WTC11 (cell line): ENCODE results near the gene EPO. TPM values are rescaled to one million over a fixed set of nuclear protein-coding genes. Genes with fewer than 3 reads are reported as not detected.

ENCODE experiments used
- ATAC-seq: fragments of 200-7000 bp; cut with Tn5 transposase; 2 replicates; pipeline ENCODE4 v1.10.0; 2021; ENCODE audit warnings: mild to moderate bottlenecking, moderate library complexity
- CTCF ChIA-PET: fragments of 300-600 bp; sonication (Branson Sonifier 250); formaldehyde crosslinking; loops from one replicate; lab custom pipeline; 2021; ENCODE audit warnings: antibody characterized with exemption; lab: Charles Lee
- POLR2A ChIA-PET: fragments of 350-600 bp; sonication (Branson Sonifier 250); formaldehyde crosslinking; loops from one replicate; lab custom pipeline; 2021; ENCODE audit warnings: antibody characterized with exemption; lab: Charles Lee
- DNase-seq: peaks from one replicate; pipeline ENCODE4 v3.0.0; 2021; ENCODE audit warnings: low spot score
- H3K27ac Mint-ChIP-seq: 2 replicates; pipeline ENCODE4 v1.8.0; 2021; ENCODE audit warnings: mixed read lengths
- H3K27me3 Mint-ChIP-seq: 2 replicates; pipeline ENCODE4 v1.8.0; 2021; ENCODE audit warnings: low read depth, mild to moderate bottlenecking, moderate library complexity, mixed read lengths
- H3K36me3 Mint-ChIP-seq: 2 replicates; pipeline ENCODE4 v1.8.0; 2021; ENCODE audit warnings: mixed read lengths
- H3K4me1 Mint-ChIP-seq: 2 replicates; pipeline ENCODE4 v1.8.0; 2022; ENCODE audit warnings: mixed read lengths
- H3K4me3 Mint-ChIP-seq: 2 replicates; pipeline ENCODE4 v1.8.0; 2021; ENCODE audit warnings: mild to moderate bottlenecking, moderate library complexity, mixed read lengths
- H3K9me3 Mint-ChIP-seq: 2 replicates; pipeline ENCODE4 v1.8.0; 2021; ENCODE audit warnings: mixed read lengths
- CREB1 ChIP-seq: sonication (generic); formaldehyde crosslinking; IDR thresholded peaks from 2 replicates; pipeline ENCODE4 v1.8.0; 2023; ENCODE audit warnings: mild to moderate bottlenecking, missing genetic modification reagents
- CREM ChIP-seq: sonication (generic); formaldehyde crosslinking; IDR thresholded peaks from 2 replicates; pipeline ENCODE4 v1.8.1; 2022; ENCODE audit warnings: mild to moderate bottlenecking, missing genetic modification reagents, moderate library complexity
- ELF4 ChIP-seq: sonication (generic); formaldehyde crosslinking; IDR thresholded peaks from 2 replicates; pipeline ENCODE4 v1.8.1; 2022; ENCODE audit warnings: low read depth, mild to moderate bottlenecking, moderate library complexity, missing genetic modification reagents
- FOXK1 ChIP-seq: sonication (generic); formaldehyde crosslinking; IDR thresholded peaks from 2 replicates; pipeline ENCODE4 v1.8.0; 2022; ENCODE audit warnings: mild to moderate bottlenecking, moderate library complexity, missing genetic modification reagents
- HMGA2 ChIP-seq: fragments of 250-450 bp; sonication (Bioruptor Pico); IDR thresholded peaks from 2 replicates; pipeline ENCODE4 v1.4.0; 2021; ENCODE audit warnings: mild to moderate bottlenecking, moderate library complexity
- JUN ChIP-seq: sonication (generic); formaldehyde crosslinking; IDR thresholded peaks from 2 replicates; pipeline ENCODE4 v1.8.0; 2023; ENCODE audit warnings: mild to moderate bottlenecking, missing genetic modification reagents
- KAT7 ChIP-seq: sonication (generic); formaldehyde crosslinking; IDR thresholded peaks from 2 replicates; pipeline ENCODE4 v1.8.1; 2023; ENCODE audit warnings: missing genetic modification reagents, mild to moderate bottlenecking, borderline replicate concordance
- NR2C2 ChIP-seq: sonication (generic); formaldehyde crosslinking; IDR thresholded peaks from 2 replicates; pipeline ENCODE4 v1.8.0; 2022; ENCODE audit warnings: mild to moderate bottlenecking, missing genetic modification reagents
- OVOL2 ChIP-seq: fragments of 250-450 bp; sonication (Bioruptor Pico); IDR thresholded peaks from 2 replicates; pipeline ENCODE4 v1.9.0; 2021; ENCODE audit warnings: mild to moderate bottlenecking, borderline replicate concordance
- SP1 ChIP-seq: sonication (generic); formaldehyde crosslinking; conservative IDR thresholded peaks from 2 replicates; pipeline ENCODE4 v1.8.1; 2022; ENCODE audit warnings: missing genetic modification reagents
- TCF7 ChIP-seq: sonication (generic); formaldehyde crosslinking; IDR thresholded peaks from 2 replicates; pipeline ENCODE4 v1.8.0; 2022; ENCODE audit warnings: mild to moderate bottlenecking, low read depth, missing genetic modification reagents, moderate library complexity
- TP53 ChIP-seq: sonication (generic); formaldehyde crosslinking; IDR thresholded peaks from 2 replicates; pipeline ENCODE4 v1.8.1; 2023; ENCODE audit warnings: mild to moderate bottlenecking, missing genetic modification reagents
- ZNF121 ChIP-seq: sonication (generic); formaldehyde crosslinking; IDR thresholded peaks from 2 replicates; pipeline ENCODE4 v1.8.0; 2023; ENCODE audit warnings: missing genetic modification reagents
- ZNF263 ChIP-seq: sonication (generic); formaldehyde crosslinking; IDR thresholded peaks from 2 replicates; pipeline ENCODE4 v1.8.1; 2022; ENCODE audit warnings: low read depth, mild to moderate bottlenecking, moderate library complexity, missing genetic modification reagents
- ZNF317 ChIP-seq: sonication (generic); formaldehyde crosslinking; IDR thresholded peaks from 2 replicates; pipeline ENCODE4 v1.8.1; 2023; ENCODE audit warnings: low read depth, mild to moderate bottlenecking, moderate library complexity, missing genetic modification reagents, borderline replicate concordance
- ZNF416 ChIP-seq: fragments of 250-450 bp; sonication (Bioruptor Pico); IDR thresholded peaks from 2 replicates; pipeline ENCODE4 v1.9.0; 2021; ENCODE audit warnings: mild to moderate bottlenecking, inconsistent platforms
- ZNF423 ChIP-seq: fragments of 250-450 bp; sonication (Bioruptor Pico); IDR thresholded peaks from 2 replicates; pipeline ENCODE4 v2.1.2; 2022; ENCODE audit warnings: mild to moderate bottlenecking, moderate library complexity
- ZNF671 ChIP-seq: fragments of 250-450 bp; sonication (Bioruptor Pico); IDR thresholded peaks from 2 replicates; pipeline ENCODE4 v1.8.0; 2021; ENCODE audit warnings: mild to moderate bottlenecking
- total RNA-seq: library from RNA; stranded (reverse); gene quantifications from 3 replicates; pipeline ENCODE4 v1.2.3, GENCODE V29; 2021
- TF ChIP-seq, protein P1 (sequence below): fragments of 250-450 bp; sonication (Bioruptor Pico); IDR thresholded peaks from 2 replicates; pipeline ENCODE4 v1.9.0; 2021; ENCODE audit warnings: mild to moderate bottlenecking
- TF ChIP-seq, protein P2 (sequence below): sonication (generic); formaldehyde crosslinking; IDR thresholded peaks from 2 replicates; pipeline ENCODE4 v1.8.1; 2022; ENCODE audit warnings: mild to moderate bottlenecking, missing genetic modification reagents, moderate library complexity, borderline replicate concordance
- TF ChIP-seq, protein P3 (sequence below): sonication (generic); formaldehyde crosslinking; IDR thresholded peaks from 2 replicates; pipeline ENCODE4 v1.8.0; 2022; ENCODE audit warnings: mild to moderate bottlenecking, missing genetic modification reagents
- TF ChIP-seq, protein P4 (sequence below): sonication (generic); formaldehyde crosslinking; IDR thresholded peaks from 2 replicates; pipeline ENCODE4 v1.8.1; 2023; ENCODE audit warnings: mild to moderate bottlenecking, moderate library complexity, missing genetic modification reagents
- TF ChIP-seq, protein P5 (sequence below): sonication (generic); formaldehyde crosslinking; IDR thresholded peaks from 2 replicates; pipeline ENCODE4 v1.8.1; 2023; ENCODE audit warnings: mild to moderate bottlenecking, missing genetic modification reagents
- TF ChIP-seq, protein P6 (sequence below): sonication (generic); formaldehyde crosslinking; IDR thresholded peaks from 2 replicates; pipeline ENCODE4 v1.8.0; 2023; ENCODE audit warnings: missing genetic modification reagents, mild to moderate bottlenecking, borderline replicate concordance
- TF ChIP-seq, protein P7 (sequence below): sonication (generic); formaldehyde crosslinking; IDR thresholded peaks from 2 replicates; pipeline ENCODE4 v1.8.0; 2023; ENCODE audit warnings: missing genetic modification reagents

EPO gene
- total RNA-seq, 1 experiment from 2014 or later = 0.63 TPM

DNA sequence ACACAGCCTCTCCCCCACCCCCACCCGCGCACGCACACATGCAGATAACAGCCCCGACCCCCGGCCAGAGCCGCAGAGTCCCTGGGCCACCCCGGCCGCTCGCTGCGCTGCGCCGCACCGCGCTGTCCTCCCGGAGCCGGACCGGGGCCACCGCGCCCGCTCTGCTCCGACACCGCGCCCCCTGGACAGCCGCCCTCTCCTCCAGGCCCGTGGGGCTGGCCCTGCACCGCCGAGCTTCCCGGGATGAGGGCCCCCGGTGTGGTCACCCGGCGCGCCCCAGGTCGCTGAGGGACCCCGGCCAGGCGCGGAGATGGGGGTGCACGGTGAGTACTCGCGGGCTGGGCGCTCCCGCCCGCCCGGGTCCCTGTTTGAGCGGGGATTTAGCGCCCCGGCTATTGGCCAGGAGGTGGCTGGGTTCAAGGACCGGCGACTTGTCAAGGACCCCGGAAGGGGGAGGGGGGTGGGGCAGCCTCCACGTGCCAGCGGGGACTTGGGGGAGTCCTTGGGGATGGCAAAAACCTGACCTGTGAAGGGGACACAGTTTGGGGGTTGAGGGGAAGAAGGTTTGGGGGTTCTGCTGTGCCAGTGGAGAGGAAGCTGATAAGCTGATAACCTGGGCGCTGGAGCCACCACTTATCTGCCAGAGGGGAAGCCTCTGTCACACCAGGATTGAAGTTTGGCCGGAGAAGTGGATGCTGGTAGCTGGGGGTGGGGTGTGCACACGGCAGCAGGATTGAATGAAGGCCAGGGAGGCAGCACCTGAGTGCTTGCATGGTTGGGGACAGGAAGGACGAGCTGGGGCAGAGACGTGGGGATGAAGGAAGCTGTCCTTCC lies 620 bp downstream of the EPO start:
- H3K27me3 Mint-ChIP-seq = peaks cover 63% of the 10 kb centered on the region
- POLR2A ChIA-PET = interaction anchor here (0.5 to 1.3 kb wide), 6 partner anchors 12 to 132 kb away, joined by 3 to 5 read pairs (median 4); partner anchors contain the start of genes EPHB4, POP7 and SLC12A9
- ATAC-seq (peak; percentile 33), DNase-seq (peak; percentile 23)
- H3K27ac Mint-ChIP-seq = no peak overlapping the region
- H3K36me3 Mint-ChIP-seq = peaks cover 8% of the 10 kb centered on the region; the same call in 1 of the 2 replicates
- CTCF ChIA-PET = interaction anchor here (0.5 to 3.5 kb wide), 14 partner anchors 9 to 161 kb away, joined by 3 to 43 read pairs (median 4); partner anchors contain the start of genes POP7, SLC12A9 and TFR2
- peaks cover 7% of the 10 kb centered on the region for H3K4me1 Mint-ChIP-seq
- peaks cover 16% of the 10 kb centered on the region for H3K9me3 Mint-ChIP-seq
- peak overlapping the region; percentile 65 for H3K4me3 Mint-ChIP-seq
- TF ChIP-seq ELF4 (CRISPR knock-in tag) (no peak), KAT7 (CRISPR knock-in tag) (no peak), NR2C2 (no peak), CREM (CRISPR knock-in tag) (no peak), ZNF423 (peak; percentile 42; the same call in 1 of the 2 replicates), JUN (CRISPR knock-in tag) (no peak), TCF7 (CRISPR knock-in tag) (no peak), HMGA2 (CRISPR knock-in tag) (no peak), SP1 (CRISPR knock-in tag) (no peak), ZNF671 (CRISPR knock-in tag) (no peak), FOXK1 (CRISPR knock-in tag) (no peak)
- TF ChIP-seq, protein P1, sequence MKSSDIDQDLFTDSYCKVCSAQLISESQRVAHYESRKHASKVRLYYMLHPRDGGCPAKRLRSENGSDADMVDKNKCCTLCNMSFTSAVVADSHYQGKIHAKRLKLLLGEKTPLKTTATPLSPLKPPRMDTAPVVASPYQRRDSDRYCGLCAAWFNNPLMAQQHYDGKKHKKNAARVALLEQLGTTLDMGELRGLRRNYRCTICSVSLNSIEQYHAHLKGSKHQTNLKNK (CRISPR knock-in tag) = no peak
- TF ChIP-seq, protein P2, sequence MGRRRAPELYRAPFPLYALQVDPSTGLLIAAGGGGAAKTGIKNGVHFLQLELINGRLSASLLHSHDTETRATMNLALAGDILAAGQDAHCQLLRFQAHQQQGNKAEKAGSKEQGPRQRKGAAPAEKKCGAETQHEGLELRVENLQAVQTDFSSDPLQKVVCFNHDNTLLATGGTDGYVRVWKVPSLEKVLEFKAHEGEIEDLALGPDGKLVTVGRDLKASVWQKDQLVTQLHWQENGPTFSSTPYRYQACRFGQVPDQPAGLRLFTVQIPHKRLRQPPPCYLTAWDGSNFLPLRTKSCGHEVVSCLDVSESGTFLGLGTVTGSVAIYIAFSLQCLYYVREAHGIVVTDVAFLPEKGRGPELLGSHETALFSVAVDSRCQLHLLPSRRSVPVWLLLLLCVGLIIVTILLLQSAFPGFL (CRISPR knock-in tag) = no peak
- TF ChIP-seq, protein P3, sequence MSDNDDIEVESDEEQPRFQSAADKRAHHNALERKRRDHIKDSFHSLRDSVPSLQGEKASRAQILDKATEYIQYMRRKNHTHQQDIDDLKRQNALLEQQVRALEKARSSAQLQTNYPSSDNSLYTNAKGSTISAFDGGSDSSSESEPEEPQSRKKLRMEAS = peak; percentile 45; the same call in 1 of the 2 replicates

DNA sequence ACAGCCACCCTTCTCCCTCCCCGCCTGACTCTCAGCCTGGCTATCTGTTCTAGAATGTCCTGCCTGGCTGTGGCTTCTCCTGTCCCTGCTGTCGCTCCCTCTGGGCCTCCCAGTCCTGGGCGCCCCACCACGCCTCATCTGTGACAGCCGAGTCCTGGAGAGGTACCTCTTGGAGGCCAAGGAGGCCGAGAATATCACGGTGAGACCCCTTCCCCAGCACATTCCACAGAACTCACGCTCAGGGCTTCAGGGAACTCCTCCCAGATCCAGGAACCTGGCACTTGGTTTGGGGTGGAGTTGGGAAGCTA lies 1.2 kb downstream of the EPO start:
- POLR2A ChIA-PET = interaction anchor here (0.6 to 1.1 kb wide), 3 partner anchors 16 to 106 kb away, joined by 3 to 4 read pairs (median 4); partner anchors contain the start of genes EPHB4 and POP7
- ATAC-seq = no peak
- TF ChIP-seq TP53 (no peak), NR2C2 (no peak), ZNF317 (no peak), ELF4 (CRISPR knock-in tag) (no peak), CREB1 (CRISPR knock-in tag) (no peak), OVOL2 (CRISPR knock-in tag) (no peak), ZNF121 (CRISPR knock-in tag) (no peak), ZNF416 (CRISPR knock-in tag) (no peak), ZNF263 (CRISPR knock-in tag) (no peak)
- TF ChIP-seq, protein P4, sequence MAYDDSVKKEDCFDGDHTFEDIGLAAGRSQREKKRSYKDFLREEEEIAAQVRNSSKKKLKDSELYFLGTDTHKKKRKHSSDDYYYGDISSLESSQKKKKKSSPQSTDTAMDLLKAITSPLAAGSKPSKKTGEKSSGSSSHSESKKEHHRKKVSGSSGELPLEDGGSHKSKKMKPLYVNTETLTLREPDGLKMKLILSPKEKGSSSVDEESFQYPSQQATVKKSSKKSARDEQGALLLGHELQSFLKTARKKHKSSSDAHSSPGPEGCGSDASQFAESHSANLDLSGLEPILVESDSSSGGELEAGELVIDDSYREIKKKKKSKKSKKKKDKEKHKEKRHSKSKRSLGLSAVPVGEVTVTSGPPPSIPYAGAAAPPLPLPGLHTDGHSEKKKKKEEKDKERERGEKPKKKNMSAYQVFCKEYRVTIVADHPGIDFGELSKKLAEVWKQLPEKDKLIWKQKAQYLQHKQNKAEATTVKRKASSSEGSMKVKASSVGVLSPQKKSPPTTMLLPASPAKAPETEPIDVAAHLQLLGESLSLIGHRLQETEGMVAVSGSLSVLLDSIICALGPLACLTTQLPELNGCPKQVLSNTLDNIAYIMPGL (CRISPR knock-in tag) = no peak
- TF ChIP-seq, protein P5, sequence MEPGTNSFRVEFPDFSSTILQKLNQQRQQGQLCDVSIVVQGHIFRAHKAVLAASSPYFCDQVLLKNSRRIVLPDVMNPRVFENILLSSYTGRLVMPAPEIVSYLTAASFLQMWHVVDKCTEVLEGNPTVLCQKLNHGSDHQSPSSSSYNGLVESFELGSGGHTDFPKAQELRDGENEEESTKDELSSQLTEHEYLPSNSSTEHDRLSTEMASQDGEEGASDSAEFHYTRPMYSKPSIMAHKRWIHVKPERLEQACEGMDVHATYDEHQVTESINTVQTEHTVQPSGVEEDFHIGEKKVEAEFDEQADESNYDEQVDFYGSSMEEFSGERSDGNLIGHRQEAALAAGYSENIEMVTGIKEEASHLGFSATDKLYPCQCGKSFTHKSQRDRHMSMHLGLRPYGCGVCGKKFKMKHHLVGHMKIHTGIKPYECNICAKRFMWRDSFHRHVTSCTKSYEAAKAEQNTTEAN = no peak
- TF ChIP-seq, protein P6, sequence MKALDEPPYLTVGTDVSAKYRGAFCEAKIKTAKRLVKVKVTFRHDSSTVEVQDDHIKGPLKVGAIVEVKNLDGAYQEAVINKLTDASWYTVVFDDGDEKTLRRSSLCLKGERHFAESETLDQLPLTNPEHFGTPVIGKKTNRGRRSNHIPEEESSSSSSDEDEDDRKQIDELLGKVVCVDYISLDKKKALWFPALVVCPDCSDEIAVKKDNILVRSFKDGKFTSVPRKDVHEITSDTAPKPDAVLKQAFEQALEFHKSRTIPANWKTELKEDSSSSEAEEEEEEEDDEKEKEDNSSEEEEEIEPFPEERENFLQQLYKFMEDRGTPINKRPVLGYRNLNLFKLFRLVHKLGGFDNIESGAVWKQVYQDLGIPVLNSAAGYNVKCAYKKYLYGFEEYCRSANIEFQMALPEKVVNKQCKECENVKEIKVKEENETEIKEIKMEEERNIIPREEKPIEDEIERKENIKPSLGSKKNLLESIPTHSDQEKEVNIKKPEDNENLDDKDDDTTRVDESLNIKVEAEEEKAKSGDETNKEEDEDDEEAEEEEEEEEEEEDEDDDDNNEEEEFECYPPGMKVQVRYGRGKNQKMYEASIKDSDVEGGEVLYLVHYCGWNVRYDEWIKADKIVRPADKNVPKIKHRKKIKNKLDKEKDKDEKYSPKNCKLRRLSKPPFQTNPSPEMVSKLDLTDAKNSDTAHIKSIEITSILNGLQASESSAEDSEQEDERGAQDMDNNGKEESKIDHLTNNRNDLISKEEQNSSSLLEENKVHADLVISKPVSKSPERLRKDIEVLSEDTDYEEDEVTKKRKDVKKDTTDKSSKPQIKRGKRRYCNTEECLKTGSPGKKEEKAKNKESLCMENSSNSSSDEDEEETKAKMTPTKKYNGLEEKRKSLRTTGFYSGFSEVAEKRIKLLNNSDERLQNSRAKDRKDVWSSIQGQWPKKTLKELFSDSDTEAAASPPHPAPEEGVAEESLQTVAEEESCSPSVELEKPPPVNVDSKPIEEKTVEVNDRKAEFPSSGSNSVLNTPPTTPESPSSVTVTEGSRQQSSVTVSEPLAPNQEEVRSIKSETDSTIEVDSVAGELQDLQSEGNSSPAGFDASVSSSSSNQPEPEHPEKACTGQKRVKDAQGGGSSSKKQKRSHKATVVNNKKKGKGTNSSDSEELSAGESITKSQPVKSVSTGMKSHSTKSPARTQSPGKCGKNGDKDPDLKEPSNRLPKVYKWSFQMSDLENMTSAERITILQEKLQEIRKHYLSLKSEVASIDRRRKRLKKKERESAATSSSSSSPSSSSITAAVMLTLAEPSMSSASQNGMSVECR = no peak
- TF ChIP-seq, protein P7, sequence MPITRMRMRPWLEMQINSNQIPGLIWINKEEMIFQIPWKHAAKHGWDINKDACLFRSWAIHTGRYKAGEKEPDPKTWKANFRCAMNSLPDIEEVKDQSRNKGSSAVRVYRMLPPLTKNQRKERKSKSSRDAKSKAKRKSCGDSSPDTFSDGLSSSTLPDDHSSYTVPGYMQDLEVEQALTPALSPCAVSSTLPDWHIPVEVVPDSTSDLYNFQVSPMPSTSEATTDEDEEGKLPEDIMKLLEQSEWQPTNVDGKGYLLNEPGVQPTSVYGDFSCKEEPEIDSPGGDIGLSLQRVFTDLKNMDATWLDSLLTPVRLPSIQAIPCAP (CRISPR knock-in tag) = no peak

More for the DNA sequence above, 1.2 kb downstream of the EPO start:
- peaks cover 63% of the 10 kb centered on the region for H3K27me3 Mint-ChIP-seq
- no peak for DNase-seq
- peaks cover 7% of the 10 kb centered on the region for H3K4me1 Mint-ChIP-seq
- H3K9me3 Mint-ChIP-seq = peaks cover 16% of the 10 kb centered on the region
- CTCF ChIA-PET = interaction anchor here (0.5 to 3.5 kb wide), 9 partner anchors 16 to 161 kb away, joined by 3 to 43 read pairs (median 3); partner anchors contain the start of genes POP7 and SLC12A9
- peaks cover 8% of the 10 kb centered on the region; the same call in 1 of the 2 replicates for H3K36me3 Mint-ChIP-seq
- peak overlapping the region; percentile 61 for H3K4me3 Mint-ChIP-seq
- no peak overlapping the region for H3K27ac Mint-ChIP-seq
